Daoy (cell line): ENCODE measurements around the gene VDAC2. TPM values are rescaled to one million over a fixed set of nuclear protein-coding genes. Genes with fewer than 3 reads are reported as not detected.
A peak's percentile ranks its signal among the peaks of the same experiment; 100 is the strongest.
"Not testable (repeated sequence)": the region's sequence is repeated elsewhere in the genome, so short reads cannot be mapped to it uniquely, and the experiment has no call there.

Experiments
- DNase-seq: peaks from one replicate; pipeline ENCODE4 v3.0.0-alpha.2; 2015; ENCODE audit warnings: low read depth
- total RNA-seq: library from RNA; depleted of rRNA; stranded (reverse); fragments of >200 nt; shearing (Covaris generic); gene quantifications from 2 replicates; pipeline ENCODE4 v1.2.3, GENCODE V29; 2014

Gene VDAC2
- total RNA-seq, 1 experiment from 2014 or later, result 177 TPM

DNA sequence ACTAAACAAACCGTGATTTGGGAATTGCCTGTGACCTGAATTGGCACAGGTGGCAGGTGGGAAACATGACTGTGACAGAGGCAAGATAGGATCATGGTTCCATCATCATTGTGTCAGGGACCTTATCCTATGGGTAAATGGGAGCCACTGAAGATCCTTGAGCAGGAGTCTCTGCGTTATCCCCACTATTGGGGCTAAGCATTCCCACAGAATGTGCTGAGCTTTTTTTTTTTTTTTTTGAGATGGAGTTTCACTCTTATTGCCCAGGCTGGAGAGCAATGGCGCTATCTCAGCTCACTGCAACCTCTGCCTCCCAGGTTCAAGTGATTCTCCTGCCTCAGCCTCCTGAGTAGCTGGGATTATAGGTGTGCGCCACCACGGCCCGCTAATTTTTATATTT lies 10.6 kb upstream of the VDAC2 start:
- DNase-seq, result not testable (repeated sequence)

DNA sequence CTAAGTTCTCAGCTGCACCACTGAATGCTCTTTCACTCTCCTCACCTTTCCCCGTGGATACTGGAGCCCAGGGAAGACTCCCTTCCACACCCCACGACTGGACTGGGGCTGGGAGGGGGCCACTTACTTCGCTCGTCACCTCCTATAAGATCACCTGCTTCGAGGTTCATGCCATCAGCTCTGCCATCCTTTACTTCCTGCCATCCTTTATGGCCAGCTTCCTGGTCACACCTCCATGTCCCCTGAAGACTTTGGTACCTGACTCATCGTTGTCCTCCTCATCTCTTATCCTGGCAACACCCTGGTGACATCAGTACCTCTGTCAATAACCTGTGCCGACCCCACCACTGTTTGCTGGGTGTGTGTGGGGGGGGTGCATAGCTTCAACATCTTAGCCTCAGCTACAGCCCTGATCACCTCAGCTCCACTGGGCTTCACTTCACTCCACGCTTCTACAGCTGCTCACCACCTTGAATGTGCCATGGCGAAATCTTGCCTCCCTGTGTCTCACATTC lies 8.7 kb upstream of the VDAC2 start:
- no peak for DNase-seq

DNA sequence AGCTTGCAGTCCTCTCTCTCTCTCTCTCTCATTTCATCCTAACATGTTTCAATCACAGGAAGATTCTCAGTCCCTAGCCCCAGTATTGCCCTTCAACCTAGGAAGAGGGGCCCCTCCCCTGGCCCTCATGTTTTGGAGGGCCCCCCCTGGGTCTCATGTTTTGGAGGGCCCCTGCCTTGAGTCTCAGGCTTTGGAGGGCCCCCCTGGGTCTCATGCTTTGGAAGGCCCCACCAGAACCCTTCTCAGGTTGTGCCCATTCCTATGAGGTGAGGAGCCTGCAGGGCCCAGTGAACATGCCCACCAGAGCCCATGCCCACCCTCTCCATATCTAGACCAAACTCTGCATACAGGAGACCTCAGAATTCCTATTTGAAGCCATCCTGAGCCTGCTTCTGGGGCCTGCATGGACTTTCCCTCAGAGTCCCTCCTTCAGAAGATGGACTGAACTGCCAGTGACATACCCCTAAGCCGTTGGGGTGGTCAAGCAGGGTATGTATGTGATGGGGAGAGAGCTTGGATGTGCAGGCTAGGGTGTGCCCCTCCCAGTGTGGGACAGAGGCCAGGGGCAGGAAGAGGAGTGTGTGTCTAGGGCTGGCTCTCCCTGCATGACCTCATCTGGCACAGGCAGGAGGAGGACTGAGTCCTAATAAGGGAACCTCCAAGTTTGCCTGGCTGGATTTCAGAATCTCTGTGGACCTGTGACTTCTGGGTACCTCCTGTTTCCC lies 8.1 kb upstream of the VDAC2 start:
- DNase-seq, result peak; percentile 56

DNA sequence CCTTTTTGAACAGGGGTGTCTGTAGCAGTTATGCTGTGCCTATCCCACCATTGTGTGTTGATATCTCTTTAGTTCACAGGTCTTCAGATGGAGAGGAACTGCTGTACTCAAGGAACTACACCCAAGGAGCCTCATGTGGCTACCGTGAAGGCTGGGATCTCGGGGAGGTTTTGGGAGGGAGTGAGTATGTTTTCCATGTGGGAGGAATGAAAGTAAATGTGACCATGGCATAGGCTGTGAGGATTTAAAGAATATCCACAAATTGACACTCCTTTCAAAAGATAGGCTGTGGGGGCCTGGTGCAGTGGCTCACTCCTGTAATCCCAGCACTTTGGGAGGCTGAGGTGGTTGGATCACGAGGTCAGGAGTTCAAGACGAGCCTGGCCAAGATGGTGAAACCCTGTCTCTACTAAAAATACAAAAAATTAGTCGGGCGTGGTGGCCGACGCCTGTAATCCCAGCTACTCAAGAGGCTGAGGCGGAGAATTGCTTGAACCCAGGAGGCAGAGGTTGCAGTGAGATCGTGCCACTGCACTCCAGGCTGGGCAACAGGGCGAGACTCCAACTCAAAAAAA lies 7.5 kb upstream of the VDAC2 start:
- not testable (repeated sequence) for DNase-seq

DNA sequence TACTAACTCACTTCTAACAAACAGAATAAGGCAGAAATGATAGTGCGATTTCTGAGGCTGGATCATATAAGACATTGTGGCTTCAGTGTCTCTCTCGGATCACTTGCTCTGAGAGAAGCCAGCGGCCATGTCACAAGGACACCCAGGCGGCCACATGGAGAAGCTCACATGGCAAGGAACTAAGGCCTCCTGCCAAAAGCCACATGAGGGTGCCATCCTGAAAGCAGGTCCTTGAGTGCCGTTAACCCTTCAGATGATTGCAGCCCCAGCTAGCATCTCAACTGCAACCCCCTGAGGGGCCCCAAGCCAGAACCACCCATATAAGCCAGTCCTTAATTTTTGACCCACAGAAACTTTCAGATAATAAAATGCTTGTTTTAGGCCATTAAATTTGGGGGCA lies 6.9 kb upstream of the VDAC2 start:
- no peak for DNase-seq

DNA sequence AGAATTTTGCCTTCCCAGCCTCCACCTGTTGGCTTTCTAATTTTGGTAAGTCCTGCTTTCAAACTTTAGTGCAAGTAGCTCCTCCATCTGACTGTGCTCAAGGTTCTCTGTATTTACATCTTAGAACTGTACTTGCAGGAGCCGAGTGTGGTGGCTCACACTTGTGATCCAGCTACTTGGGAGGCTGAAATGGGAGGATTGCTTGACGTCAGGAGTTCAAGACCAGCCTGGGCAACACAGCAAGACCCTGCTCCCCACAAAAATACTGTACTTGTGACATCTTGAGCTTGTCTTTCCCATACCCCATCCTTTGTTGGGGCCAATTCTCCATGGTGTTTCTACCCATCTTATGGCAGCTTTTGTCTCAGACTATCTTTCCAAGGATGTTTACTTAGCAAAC lies 4.7 kb upstream of the VDAC2 start:
- no peak for DNase-seq

DNA sequence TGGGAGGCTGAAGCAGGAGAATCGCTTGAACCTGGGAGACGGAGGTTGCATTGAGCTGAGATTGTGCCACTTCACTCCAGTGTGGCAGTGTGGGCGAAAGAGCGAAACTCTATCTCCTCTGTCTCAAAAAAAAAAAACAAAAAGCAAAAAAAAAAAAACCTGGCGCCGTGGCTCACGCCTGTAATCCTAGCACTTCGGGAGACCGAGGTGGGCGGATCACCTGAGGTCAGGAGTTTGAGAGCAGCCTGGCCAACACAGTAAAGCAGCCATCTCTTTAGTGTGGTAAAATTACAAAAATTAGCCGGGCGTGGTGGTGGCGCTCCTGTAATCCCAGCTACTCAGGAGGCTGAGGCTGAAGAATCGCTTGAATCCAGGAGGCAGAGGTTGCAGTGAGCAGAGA lies 4.0 kb upstream of the VDAC2 start:
- DNase-seq, result not testable (repeated sequence)

DNA sequence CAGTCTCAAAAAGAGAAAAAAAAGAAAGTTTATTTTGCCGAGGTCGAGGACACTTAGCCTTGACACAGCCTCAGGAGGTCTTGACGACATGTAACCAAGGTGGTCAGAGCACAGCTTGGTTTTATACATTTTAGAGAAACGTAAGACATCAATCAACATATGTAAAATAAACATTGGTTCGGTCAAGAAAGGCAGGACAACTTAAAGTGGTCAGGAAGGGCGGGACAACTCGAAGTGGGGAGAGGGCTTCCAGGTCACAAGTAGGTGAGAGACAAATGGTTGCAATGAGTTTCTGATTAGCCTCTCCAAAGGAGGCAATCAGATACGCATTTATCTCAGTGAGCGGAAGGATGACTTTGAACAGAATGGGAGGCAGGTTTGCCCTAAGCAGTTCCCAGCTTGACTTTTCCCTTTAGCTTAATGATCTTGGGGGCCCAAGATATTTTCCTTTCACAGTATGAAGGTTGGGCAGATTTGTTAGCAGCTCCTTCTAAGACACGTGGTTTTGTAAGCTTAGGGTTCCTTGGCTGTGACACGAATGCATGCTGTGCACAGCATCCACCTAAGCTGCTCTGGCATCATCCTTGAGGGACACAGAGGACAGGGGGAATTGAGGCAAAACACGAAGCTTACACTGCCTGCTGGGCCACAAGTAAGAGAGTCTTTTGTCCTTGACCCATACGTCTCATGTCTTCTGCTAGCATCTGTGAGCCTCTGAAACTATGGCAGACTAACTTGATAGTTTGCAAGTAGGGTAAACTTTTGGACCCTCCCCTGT lies 3.3 kb upstream of the VDAC2 start:
- DNase-seq, result no peak

DNA sequence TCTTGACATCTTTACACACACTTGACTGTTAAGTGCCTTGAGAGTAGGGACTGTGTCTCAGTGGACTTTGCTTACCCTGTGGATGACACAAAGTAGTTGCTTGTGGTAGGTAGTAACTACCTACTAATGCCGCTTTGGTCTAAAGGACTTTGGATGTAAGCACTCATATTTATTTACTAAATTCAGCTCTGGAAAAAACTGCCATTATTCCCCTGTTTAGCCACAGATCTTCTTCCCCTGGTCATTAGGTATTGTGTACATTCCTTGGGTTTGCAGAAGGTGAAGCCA lies 2.8 kb upstream of the VDAC2 start:
- DNase-seq, result no peak

DNA sequence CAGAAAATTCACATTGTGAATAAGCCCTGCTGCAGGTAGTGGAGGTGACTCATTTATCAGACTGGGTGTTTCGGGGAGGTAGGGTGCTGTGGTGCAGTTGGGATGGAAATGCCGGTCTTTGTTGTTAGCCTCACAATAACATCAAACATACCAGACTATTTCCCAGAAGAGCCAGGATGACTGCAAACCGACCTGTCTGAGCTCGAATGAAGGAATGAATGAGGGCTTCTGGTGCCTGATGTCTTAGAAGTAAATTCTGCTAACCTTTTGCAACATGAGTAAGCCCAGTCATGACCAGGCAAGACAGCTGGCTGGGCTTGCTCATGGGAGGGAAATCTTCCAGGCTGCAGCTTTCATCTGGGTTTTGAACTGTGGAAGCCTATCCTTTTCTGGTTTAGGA lies 2.4 kb upstream of the VDAC2 start:
- no peak for DNase-seq

DNA sequence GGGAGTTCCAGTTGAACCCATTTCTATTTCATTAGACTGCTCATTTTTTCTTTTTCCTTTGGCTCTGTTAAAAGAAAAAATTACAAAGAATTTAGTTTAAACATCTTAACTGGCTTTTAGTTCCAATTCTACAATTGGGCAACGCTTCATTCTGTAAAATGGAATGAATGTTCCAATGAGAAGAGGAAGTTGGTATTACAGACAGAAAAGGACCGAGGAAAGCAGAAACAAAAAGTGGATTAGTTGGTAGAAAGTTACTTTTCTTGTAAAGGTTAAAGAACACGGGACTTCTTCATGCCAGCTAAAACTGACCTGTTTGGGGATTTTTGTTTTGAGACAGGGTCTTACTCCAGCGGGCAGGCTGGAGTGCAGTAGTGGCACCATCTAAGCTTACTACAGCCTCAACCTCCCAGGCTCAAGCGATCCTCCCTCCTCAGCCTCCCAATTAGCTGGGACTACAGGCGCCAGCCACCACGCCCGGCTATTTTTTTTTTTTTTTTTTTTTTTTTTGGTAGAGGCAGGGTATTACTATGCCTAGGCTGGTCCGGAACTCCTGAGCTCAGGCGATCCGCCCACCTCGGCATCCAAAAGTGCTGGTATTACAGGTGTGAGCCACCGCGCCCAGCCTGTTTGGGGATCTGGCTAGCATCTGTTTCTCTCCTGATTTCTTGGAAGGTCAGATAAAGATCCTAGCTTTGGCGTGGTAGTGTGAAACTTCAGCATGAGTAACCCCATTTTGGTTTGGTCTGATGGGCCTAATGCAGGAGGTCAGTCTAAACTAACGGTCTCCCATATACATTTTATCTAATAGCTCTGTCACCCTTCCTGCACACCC lies 1.3 kb upstream of the VDAC2 start:
- DNase-seq, result no peak

DNA sequence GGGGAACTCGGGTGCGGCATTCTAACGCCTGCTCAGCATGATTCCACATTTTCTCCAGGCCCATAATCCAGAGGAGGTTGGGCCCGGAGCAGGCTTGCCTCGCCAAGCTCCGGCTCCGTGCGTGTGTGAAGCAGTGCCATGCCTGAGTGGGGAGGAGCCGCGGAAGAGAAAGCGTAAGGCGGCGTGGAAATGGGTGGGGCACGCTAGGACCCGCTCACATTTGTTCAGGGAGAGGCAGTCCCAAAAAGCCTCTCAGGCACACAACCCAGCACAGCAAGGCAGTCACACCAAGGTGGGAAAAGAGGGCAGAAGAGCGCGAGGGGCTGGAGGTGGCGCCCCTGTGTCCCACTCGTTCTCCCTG lies 695 bp upstream of the VDAC2 start:
- DNase-seq, result peak; percentile 48

DNA sequence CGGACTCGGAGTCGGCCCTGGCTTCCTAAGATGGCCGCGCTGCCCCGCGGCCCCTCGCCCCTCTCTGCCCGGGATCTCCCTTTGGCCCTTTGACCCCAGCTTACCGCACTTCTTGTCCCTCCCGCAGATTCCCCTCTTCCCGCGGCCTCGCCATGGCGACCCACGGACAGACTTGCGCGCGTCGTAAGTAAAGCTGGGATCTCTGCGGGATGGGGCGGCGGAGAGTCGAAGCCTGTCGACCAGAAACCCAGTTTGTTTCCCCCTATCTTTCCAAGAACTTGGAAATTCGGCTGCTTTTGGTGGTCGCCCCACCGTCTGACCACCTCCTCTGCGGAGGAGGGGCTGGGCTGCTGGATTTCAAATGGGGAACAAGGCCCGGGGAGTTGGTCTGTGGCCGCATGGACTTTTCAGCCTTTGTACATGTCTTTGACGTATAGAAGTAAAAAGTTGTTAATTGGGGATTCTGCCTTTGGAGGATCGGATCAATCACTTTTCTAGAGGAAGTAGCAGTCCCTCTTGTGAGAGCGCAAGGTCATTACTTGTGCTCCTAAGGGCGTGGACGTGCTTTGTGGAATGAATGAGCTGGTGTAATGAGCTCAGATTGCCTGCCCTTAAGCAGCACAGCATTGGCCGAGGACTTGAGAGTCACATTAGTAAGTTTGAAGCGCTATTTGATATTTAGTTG lies 553 bp downstream of the VDAC2 start:
- peak; percentile 50 for DNase-seq

DNA sequence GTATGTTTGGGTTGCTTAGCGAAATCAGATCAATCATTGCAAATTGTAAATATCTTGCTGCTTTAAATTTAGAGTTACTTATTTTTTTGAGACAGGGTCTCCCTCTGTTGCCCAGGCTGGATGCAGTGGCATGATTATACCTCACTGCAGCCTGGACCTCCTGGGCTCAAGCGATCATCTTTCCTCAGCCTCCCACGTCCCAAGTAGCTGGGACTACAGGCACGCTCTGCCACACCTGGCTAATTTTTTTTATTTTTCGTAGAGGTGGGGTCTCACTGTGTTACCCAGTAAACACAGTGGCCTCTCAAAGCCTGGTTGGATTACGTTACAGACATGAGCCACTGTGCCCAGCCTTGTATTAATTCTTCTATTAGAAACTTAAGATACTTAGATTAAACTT lies 1.7 kb downstream of the VDAC2 start:
- DNase-seq, result no peak

DNA sequence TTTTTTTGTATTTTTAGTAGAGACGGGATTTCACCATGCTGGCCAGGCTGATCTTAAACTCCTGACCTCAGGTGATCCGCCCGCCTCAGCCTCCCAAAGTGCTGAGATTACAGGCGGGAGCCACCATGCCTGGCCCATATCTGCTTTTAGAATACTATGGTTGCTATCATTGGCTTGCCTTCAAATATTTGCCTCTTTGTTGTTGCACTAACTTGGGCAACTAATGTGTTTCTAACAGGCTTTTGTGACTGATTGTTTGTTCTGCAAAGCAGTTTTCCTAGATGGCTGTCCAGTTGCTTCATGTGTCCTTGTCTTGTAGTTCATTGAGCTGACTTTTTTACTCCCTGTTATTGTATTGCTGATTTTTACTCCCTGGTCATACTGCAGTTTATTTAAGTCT lies 9.7 kb downstream of the VDAC2 start:
- no peak for DNase-seq

DNA sequence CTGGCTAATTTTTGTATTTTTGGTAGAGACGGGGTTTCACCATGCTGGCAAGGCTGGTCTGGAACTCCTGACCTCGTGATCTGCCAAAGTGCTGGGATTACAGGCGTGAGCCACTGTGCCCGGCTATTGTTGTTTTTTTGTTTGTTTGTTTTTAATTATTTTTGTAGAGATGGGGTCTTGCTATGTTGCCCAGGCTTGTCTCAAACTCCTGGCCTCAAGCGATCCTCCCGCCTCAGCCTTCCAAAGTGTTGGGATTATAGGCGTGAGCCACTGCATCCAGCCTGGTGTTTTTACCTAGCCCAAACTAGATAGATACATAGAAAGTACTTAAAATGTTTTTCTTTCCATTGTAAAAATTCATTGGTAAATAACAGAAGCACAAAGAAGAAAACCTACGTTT lies 10.9 kb downstream of the VDAC2 start:
- not testable (repeated sequence) for DNase-seq

DNA sequence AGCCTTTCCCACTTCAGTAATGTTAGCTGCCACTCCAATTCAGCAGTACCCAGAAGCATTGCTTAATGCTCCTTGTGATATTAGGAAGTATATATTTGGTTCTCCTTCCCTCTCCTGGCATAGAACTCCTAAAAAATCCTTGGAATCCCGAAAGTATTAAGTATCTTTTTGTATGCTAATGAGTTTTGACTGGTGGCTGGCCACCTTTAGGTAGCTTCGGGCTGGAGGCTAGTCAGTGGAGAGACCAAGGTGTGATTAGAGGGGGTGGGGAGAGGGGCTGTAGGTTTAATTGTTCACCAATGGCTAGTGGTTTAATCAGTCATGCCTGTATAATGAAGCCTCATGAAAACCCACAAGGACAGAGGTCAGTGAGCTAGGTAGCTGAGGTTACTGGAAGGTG lies 12.9 kb downstream of the VDAC2 start:
- DNase-seq, result no peak

DNA sequence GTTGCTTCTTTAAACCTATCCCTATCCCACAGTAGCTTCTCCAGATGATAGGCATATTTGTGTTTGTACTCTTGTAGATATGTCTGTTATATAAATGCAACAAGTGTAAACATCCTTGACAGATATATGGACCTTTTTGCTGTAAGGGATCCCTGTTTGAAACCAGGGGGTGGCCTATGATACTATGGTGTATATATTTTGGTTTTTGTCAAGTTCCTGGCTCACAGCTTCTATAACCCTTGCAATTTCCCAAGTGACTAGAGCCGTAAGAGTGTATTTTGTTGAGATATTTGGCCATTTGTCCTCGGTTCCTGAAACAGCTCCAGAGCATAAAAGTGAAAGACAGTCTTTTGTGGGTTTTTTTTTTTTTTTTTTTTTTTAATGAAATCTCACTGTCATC lies 15.5 kb downstream of the VDAC2 start:
- no peak for DNase-seq

DNA sequence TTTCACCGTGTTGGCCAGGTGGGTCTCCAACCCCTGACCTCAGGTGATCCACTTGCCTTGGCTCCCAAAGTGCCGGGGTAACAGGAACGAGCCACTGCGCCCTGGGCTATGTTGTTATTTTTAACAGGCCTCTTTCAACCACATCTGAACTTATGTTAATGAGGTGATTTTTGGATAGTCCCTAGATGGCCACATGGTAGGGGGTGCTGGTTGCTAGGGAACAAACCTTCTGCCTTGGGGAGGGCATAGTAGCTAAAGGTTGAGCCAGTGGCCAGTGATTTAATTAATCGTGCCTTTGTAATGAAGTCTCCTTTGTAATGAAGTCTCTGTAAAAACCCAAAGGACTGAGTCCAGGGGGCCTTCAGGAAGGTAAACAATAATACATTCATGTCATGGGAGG lies 16.1 kb downstream of the VDAC2 start:
- no peak for DNase-seq

DNA sequence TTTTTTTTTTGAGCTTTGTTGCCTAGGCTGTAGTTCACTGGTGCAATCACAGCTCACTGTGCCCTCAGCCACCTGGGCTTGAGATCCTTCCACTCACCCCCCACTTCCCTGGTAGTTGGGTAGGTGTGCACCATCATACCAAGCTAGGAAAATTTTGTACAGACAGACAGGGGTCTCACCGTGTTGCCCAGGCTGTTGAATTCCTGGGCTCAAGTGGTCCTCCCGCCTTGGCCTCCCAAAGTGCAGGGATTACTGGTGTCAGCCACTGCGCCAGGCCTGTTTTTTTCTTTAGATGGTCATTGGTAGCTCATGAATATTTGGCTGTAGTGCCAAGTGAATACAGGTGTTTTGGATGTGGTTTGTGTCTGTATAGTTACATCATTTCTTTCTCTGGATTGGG lies 17.7 kb downstream of the VDAC2 start:
- DNase-seq, result no peak

DNA sequence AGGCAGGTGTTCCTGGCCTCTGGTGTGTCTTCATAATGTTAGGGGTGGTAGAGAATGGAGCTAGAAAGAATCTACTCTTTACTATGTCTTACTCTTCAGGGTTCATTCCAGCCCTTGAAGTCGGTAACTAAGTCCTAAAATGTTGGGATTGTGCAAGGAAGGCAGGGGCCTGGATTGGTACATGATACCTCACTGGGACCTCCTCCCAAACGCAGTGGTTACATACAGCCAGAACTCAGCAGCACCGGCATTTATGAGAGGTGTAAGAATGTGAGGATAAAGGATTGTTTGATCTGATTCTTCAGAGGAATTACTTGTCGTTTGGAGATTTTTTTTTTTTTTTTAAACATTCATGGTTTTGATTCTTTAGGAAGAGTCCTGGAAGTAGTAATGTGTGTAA lies 18.2 kb downstream of the VDAC2 start:
- DNase-seq, result no peak

DNA sequence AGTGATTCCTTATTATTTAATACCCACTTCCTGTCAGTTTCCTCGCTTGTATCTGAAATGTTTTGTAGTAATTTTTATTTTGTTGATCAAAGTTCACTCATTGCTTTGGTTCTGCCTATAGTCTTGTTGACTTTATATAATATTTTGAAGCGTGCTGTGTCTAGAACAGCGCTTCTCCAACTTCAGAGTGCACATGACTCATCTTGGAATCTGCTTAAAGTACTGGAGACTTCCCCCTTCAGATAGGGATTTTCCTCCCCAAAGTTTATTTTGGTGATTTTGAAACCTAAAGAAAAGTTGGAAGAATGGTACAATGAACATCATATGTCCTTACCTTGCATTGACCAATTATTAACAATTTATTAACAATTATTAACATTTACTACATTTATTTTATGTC lies 19.4 kb downstream of the VDAC2 start:
- no peak for DNase-seq
